Sigmoid colon (tissue), 7 donors: Measurements from ENCODE around the gene AXDND1. TPM values are rescaled to one million over a fixed set of nuclear protein-coding genes. Genes with fewer than 3 reads are reported as not detected.

Source experiments
- DNase-seq: peaks from one replicate; pipeline ENCODE4 v3.0.0-alpha.2; 2019
- H3K27ac ChIP-seq, 4 donors: fragments of 200-600 bp; sonication (generic); one replicate each; pipeline ENCODE4 v1.5.1; 2016 to 2019; ENCODE audit warnings: mild to moderate bottlenecking in 1 of 4
- H3K27me3 ChIP-seq, 3 donors: fragments of 200-600 bp; sonication (generic); one replicate each; pipeline ENCODE4 v1.5.1; 2019; ENCODE audit warnings: mild to moderate bottlenecking in 1 of 3
- H3K36me3 ChIP-seq, 4 donors: fragments of 200-600 bp; sonication (generic); one replicate each; pipeline ENCODE4 v1.5.1; 2016 to 2019
- H3K4me1 ChIP-seq, 4 donors: fragments of 200-600 bp; sonication (generic); one replicate each; pipeline ENCODE4 v1.5.1; 2017 to 2019
- H3K4me3 ChIP-seq, 4 donors: fragments of 200-600 bp; sonication (generic); one replicate each; pipeline ENCODE4 v1.5.1; 2017 to 2019; ENCODE audit warnings: mild to moderate bottlenecking in 2 of 4, moderate library complexity in 1 of 4
- H3K9me3 ChIP-seq, 4 donors: fragments of 200-600 bp in 3 of 4; sonication (generic) in 3 of 4; one replicate each; pipeline versions ENCODE4 v1.5.1 to v1.6.1; 2013 to 2019
- CTCF ChIP-seq, 4 experiments: fragments of 450-650 bp in 3 of 4; fragments of 200-600 bp in 1 of 4; IDR thresholded peaks; one replicate each; pipeline ENCODE4 v1.5.1; 2016 to 2019; ENCODE audit warnings: antibody characterized with exemption in 4 of 4, mild to moderate bottlenecking in 3 of 4, moderate library complexity in 2 of 4
- EP300 ChIP-seq, 4 donors: sonication (generic); formaldehyde crosslinking; IDR thresholded peaks; one replicate each; pipeline ENCODE4 v1.6.1; 2017; ENCODE audit warnings: antibody characterized with exemption in 4 of 4
- POLR2A ChIP-seq, 2 donors: fragments of 450-650 bp; IDR thresholded peaks; one replicate each; pipeline ENCODE4 v1.6.1; 2016; ENCODE audit warnings: antibody characterized with exemption in 2 of 2, mild to moderate bottlenecking in 2 of 2, moderate library complexity in 2 of 2
- POLR2AphosphoS5 ChIP-seq, 4 donors: sonication (generic); formaldehyde crosslinking; IDR thresholded peaks; one replicate each; pipeline ENCODE4 v1.6.1; 2017; ENCODE audit warnings: antibody characterized with exemption in 4 of 4
- whole genome bisulfite sequencing, 2 donors: extraction: QIAGEN DNeasy Blood & Tissue Kit; methylation state at CpG; one replicate each; pipeline ENCODE4 v1.1.7; 2013; 5-methylcytosine and 5-hydroxymethylcytosine counted together
- intact Hi-C: fragments of 100-400 bp; cut with DNase I; formaldehyde crosslinking; loops from one replicate; pipeline ENCODE4 v1.15.1; 2023
- polyA plus RNA-seq, 3 donors: library from polyadenylated mRNA; stranded (reverse); fragments of 200-250 nt; gene quantifications; one replicate each; pipeline ENCODE4 v1.2.3, GENCODE V29; 2013
- total RNA-seq, 4 donors: library from RNA; depleted of rRNA; stranded (reverse); fragments of >200 nt; gene quantifications; one replicate each; pipeline ENCODE4 v1.1.0, GENCODE V29; 2016
- donor health status: healthy with polysubstance abuse.
- donor health status: Bipolar disorder and iron deficiency.
- donor health status: healthy.

AXDND1 gene
- total and polyA plus RNA-seq, 7 donors = 0.14 to 19.2 (median 2.4) TPM; not detected in 1

- Histone ChIP-seq H3K36me3 (peaks cover 0 to 5% (median 0%) of the 10 kb centered on the region in 4 donors), H3K4me1 (no peaks in the 10 kb centered on the region), H3K9me3 (peaks cover 0 to 6% (median 1%) of the 10 kb centered on the region in 4 donors), H3K4me3 (no peak overlapping the region), H3K27ac (no peak overlapping the region), H3K27me3 (no peaks in the 10 kb centered on the region)
- 73 to 79% methylated on average over 2 of the region's 2 CpGs for WGBS, 2 donors
- intact Hi-C loops = no loop called here
- TF ChIP-seq CTCF (IDR thresholded peaks at IDR 0.05) = no peak
- TF ChIP-seq POLR2AphosphoS5 (IDR thresholded peaks at IDR 0.05) = no peak
- TF ChIP-seq EP300 (IDR thresholded peaks at IDR 0.05) = no peak
- no peak for TF ChIP-seq POLR2A (IDR thresholded peaks at IDR 0.05)
- no peak for DNase-seq
Observed at GRCh38 chr1:179329862-179330261, 35.9 kb upstream of the AXDND1 start.

DNA sequence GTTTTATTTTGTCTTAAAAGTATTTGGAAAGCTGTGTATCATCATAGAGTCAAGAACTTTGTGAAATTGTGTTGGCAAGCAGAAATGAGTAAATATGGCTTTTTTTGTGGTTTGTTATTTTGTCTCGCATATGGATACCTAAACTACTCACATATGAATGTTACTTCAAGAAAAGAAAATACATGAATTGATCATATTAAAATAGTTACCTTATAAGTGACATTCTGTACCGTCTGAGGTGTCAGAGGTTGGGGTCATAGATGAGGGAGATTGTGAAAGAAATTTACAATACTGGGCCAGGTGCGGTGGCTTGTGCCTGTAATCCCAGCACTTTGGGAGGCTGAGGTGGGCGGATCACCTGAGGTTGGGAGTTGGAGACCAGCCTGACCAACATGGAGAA lies 31.3 kb upstream of the AXDND1 start:
- TF ChIP-seq POLR2A (IDR thresholded peaks at IDR 0.05) = no peak
- no peak for TF ChIP-seq EP300 (IDR thresholded peaks at IDR 0.05)
- no peak for TF ChIP-seq POLR2AphosphoS5 (IDR thresholded peaks at IDR 0.05)
- TF ChIP-seq CTCF (IDR thresholded peaks at IDR 0.05) = no peak
- Histone ChIP-seq H3K36me3 (peaks cover 0 to 14% (median 0%) of the 10 kb centered on the region in 4 donors), H3K4me3 (no peak overlapping the region), H3K27ac (no peak overlapping the region), H3K4me1 (no peaks in the 10 kb centered on the region), H3K27me3 (no peaks in the 10 kb centered on the region), H3K9me3 (peaks cover 0 to 4% (median 1%) of the 10 kb centered on the region in 4 donors)
- 92 to 94% methylated on average over 4 of the region's 4 CpGs for WGBS, 2 donors
- DNase-seq = no peak
- intact Hi-C loops = no loop called here

DNA sequence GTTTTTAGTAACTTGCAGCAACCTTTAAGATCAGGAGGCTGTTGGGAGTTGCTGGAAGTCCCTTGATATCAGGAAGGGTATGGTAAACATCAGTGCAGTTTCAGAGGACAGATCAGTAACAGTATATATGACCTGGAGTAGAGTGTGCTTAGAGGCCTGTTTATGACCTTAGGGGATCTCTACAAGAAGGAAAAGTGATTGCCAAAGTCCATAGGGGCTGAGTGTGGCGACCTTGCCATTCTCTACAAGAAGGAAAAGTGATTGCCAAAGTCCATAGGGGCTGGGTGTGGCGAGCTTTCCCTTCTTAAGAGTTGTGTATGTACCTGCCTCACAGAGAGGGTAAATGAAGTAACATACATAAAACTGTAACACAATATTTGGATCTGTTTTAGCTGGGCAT lies 28.5 kb upstream of the AXDND1 start:
- TF ChIP-seq POLR2AphosphoS5 (IDR thresholded peaks at IDR 0.05) (no peak), POLR2A (IDR thresholded peaks at IDR 0.05) (no peak), EP300 (IDR thresholded peaks at IDR 0.05) (no peak), CTCF (IDR thresholded peaks at IDR 0.05) (no peak)
- intact Hi-C loops = no loop called here
- DNase-seq = no peak
- Histone ChIP-seq H3K27ac (no peak overlapping the region), H3K4me3 (no peak overlapping the region), H3K27me3 (no peaks in the 10 kb centered on the region), H3K4me1 (no peaks in the 10 kb centered on the region), H3K9me3 (no peaks in the 10 kb centered on the region), H3K36me3 (peaks cover 0 to 38% (median 2%) of the 10 kb centered on the region in 4 donors)
- WGBS, 2 donors = 60 to 89% methylated on average over 2 of the region's 2 CpGs

DNA sequence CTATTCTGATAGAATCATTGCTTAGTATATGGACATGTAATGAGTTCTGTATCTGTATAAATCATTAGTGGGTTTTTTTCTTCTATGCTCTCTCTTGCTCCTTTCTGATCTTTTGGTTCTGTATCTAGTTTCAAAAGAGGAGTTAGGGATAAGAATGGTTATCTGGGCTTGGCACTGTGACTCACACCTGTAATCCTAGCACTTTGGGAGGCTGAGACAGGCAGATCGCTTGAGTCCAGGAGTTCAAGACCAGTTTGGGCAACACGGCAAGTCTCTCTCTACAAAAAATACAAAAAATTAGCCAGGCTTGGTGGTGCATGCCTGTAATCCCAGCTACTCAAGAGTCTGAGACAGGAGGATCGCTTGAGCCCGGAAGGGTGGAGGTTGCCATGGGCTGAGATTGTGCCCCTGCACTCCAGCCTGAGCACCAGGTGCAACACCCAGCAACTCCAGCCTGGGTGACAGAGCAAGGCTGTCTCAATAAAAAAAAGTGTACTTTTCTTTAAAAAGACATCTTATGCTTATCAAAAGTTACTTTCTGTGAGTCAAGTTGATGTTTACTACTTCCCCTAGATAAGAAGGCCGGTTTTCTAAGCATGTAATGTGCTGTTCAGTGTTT lies 27.7 kb upstream of the AXDND1 start:
- WGBS, 2 donors = 93% methylated on average over 5 of the region's 5 CpGs
- H3K36me3 ChIP-seq = peaks cover 0 to 45% (median 2%) of the 10 kb centered on the region in 4 donors
- intact Hi-C loops = no loop called here

More for the DNA sequence above, 27.7 kb upstream of the AXDND1 start:
- Histone ChIP-seq H3K9me3 (no peaks in the 10 kb centered on the region), H3K27me3 (no peaks in the 10 kb centered on the region), H3K4me1 (no peaks in the 10 kb centered on the region), H3K4me3 (no peak overlapping the region), H3K27ac (no peak overlapping the region)
- no peak for DNase-seq
- TF ChIP-seq POLR2A (IDR thresholded peaks at IDR 0.05) (no peak), EP300 (IDR thresholded peaks at IDR 0.05) (no peak), CTCF (IDR thresholded peaks at IDR 0.05) (no peak), POLR2AphosphoS5 (IDR thresholded peaks at IDR 0.05) (no peak)
